GM18517 (cell line): ENCODE data around the gene RASA3.
"Not testable (repeated sequence)": the region's sequence is repeated elsewhere in the genome, so short reads cannot be mapped to it uniquely, and the experiment has no call there.

Experiments used
- ATAC-seq: cut with Tn5 transposase; IDR thresholded peaks from one replicate; pipeline ENCODE4 v1.9.1; 2021; ENCODE audit warnings: mild to moderate bottlenecking, moderate library complexity; ENCODE audit not compliant: unreplicated experiment

The RASA3 gene, protein sequence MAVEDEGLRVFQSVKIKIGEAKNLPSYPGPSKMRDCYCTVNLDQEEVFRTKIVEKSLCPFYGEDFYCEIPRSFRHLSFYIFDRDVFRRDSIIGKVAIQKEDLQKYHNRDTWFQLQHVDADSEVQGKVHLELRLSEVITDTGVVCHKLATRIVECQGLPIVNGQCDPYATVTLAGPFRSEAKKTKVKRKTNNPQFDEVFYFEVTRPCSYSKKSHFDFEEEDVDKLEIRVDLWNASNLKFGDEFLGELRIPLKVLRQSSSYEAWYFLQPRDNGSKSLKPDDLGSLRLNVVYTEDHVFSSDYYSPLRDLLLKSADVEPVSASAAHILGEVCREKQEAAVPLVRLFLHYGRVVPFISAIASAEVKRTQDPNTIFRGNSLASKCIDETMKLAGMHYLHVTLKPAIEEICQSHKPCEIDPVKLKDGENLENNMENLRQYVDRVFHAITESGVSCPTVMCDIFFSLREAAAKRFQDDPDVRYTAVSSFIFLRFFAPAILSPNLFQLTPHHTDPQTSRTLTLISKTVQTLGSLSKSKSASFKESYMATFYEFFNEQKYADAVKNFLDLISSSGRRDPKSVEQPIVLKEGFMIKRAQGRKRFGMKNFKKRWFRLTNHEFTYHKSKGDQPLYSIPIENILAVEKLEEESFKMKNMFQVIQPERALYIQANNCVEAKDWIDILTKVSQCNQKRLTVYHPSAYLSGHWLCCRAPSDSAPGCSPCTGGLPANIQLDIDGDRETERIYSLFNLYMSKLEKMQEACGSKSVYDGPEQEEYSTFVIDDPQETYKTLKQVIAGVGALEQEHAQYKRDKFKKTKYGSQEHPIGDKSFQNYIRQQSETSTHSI

GRCh38 chr13:114132419-114133121, at the start of gene RASA3:
TSS of gene RASA3 (minus strand) at chr13:114132623. CDS start at chr13:114132489, 134 bp downstream.
- no peak for ATAC-seq

- no peak for ATAC-seq
Measured at GRCh38 chr13:114179087-114179658, 46.8 kb upstream of the RASA3 start, which contains the start of gene CFAP97D2. TSS of gene CFAP97D2 (plus strand) at chr13:114179257. CDS start at chr13:114179331, 74 bp downstream.

DNA sequence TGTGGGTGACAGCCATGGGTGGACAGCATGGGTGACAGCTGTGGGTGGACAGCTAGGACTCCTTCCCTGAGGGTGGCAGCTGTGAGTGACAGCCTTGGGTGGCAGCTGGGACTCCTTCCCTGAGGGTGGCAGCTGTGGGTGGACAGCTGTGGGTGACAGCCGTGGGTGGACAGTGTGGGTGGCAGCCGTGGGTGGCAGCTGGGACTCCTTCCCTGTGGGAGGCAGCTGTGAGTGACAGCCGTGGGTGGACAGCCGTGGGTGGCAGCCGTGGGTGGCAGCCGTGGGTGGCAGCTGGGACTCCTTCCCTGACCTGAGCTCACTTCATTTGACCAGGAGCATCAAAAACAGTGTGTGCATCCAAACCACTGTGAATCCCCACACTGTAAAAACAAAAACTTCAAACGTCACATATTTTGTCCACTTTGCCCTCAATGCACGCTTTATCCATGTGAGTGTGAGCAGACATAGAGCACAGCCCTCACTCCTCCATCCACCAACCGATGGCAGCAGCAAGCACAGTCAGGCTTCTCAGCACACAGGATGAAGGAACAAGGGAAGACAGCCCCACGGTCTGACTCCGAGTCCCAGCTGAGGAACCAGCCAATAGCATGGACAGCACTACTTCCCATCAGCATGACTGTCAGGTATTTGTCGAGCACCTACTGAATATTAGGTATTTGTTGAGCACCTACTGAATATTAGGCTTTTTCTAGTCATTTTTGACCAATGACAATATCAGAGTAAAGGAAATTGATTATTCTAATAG, 45.0 kb upstream of the RASA3 start:
- no peak for ATAC-seq

DNA sequence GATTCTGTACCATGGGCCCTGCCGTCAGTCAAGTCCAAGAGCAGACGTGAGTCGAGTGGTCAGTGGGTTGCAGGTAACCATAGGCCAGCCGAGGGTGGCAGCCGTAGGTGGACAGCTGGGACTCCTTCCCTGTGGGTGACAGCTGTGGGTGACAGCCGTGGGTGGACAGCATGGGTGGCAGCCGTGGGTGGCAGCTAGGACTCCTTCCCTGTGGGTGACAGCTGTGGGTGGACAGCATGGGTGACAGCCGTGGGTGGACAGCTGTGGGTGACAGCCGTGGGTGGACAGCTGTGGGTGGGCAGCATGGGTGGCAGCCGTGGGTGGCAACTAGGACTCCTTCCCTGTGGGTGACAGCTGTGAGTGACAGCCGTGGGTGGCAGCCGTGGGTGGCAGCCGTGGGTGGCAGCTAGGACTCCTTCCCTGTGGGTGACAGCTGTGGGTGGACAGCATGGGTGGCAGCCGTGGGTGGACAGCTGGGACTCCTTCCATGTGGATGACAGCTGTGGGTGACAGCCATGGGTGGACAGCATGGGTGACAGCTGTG, 44.0 kb upstream of the RASA3 start:
- not testable (repeated sequence) for ATAC-seq

DNA sequence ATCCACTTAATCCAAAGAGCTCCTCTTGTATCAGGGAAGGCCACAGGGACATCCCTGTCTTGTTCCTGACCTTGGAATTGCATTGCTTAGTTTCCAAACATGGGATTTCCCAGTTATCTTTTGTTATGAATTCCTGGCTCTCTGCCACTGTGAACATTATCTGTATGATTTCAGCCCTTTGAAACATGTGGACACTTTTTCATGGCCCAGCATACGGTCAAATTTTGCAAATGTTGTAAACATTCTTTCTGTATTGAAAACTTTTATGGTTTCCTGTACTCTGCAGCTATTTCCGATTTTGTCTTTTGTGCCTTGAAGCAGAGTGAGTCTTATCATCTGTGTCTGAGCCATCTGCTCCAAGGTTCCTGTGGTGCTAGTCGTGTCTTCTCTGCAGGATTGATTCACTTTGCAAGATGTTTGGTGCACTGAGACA, 42.1 kb upstream of the RASA3 start:
- ATAC-seq, result no peak

- no peak for ATAC-seq
Measured at GRCh38 chr13:114173745-114174144, 41.3 kb upstream of the RASA3 start.

GRCh38 chr13:114173272-114173671, 40.8 kb upstream of the RASA3 start:
- ATAC-seq, result no peak

GRCh38 chr13:114167885-114168284, 35.5 kb upstream of the RASA3 start:
- ATAC-seq, result no peak

GRCh38 chr13:114167426-114167825, 35.0 kb upstream of the RASA3 start:
- ATAC-seq, result no peak

DNA sequence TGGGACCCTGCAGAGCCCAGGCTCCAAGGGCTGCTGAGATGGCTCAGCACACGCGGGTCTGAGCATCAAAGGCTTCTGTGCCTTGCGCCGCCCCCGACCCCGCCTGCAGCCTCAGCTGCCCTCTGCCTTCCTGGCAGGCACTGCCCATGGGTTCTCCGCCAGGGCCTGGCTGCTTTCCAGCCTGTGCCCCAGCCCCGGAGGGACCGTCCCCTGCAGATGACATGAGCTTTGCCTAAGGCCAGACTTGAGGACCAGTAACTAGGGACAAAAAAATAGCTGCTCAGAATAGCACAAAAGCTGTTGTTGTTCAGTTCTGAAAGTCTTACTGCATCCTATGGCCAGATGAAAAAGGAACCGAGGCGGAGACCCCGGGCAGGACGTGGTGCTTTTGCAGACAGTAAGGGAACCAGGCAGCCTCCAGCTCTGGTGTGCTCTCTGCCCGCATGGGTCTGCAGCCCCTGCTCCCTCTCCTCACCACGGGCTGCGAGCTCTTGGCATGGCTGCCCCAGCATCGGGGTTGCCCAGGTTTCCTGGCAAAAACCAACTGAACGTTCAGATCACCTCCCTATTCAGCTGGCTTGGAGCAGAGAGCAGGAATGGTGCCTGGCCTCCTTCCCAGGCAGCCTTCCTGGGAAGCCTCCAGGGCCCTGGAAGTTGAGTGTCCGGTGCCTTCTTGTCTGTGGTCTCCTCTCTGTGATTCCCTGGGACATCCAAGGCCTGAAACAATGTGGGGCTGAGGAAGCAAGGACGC, 34.1 kb upstream of the RASA3 start:
- no peak for ATAC-seq

- no peak for ATAC-seq
Measured at GRCh38 chr13:114164681-114165429, 32.4 kb upstream of the RASA3 start.

DNA sequence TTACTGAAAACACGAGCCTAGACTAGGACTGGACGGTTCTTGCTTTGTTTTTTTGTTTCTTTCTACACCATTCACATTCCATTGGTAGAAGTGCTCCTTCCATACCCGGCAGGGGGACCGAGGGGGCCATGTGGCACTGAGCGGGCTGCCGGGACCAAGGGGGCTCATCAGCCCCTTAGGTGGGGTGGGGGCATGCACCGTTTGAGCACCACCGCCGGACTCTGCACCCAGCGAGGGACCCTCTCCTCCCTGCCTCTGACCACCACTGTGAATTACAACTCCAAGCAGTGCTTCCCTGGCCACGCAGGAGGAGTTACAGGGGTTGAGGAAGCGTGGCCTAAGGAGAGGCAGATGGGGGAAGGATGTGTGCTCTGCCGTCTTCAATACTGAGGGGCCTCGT, 31.6 kb upstream of the RASA3 start:
- ATAC-seq, result no peak

- ATAC-seq, result no peak
Measured at GRCh38 chr13:114162533-114162922, 30.1 kb upstream of the RASA3 start.

- no peak for ATAC-seq
Measured at GRCh38 chr13:114161644-114162532, 29.5 kb upstream of the RASA3 start.

DNA sequence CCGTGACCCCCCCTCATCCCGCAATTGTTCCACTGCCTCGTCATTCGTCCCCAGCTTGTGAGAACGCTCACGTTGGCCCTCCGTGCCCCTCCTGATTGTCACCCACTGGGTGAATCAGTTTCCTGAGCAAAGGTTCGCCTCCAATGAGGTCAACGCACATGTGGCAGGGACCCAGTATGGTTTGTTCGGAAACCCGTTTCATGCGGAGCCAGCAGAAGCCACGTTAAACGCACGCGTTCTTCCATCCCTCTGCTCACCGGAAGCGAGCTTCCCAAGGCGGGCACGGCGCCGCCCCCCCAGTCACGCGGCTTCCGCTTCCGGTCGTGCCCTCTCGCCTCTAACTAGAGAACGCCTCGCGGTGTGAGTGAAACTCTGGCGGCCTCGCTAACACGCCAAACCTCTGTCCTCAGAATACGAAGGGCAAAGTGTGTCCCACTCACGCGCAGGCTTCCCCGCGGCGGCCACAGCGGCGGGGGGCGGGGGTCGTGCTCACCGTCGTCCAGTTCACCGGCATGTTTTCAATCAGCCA, 28.7 kb upstream of the RASA3 start:
- no peak for ATAC-seq

DNA sequence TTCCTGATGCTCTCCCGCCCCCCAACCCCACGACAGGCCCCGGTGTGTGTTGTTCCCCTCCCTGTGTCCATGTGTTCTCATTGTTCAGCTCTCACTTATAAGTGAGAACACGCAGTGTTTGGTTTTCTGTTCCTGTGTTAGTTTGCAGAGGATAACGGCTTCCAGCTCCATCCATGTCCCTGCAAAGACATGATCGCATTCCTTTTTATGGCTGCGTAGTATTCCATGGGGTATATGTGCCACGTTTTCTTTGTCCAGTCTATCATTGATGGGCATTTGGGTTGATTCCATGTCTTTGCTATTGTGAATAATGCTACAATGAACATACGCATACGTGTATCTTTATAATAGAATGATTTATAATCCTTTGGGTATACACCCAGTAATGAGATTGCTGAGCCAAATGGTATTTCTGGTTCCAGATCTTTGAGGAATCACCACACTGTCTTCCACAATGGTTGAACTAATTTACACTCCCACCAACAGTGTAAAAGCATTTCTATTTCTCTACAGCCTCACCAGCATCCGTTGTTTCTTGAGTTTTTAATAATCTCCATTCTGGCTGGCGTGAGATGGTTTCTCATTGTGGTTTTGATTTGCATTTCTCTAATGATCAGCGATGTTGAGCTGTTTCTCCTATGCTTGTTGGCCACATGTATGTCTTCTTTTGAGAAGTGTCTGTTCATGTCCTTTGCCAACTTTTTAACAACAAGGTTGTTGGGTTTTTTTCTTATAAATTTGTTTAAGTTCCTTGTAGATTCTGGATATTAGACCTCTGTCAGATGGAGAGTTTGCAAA, 26.6 kb upstream of the RASA3 start:
- ATAC-seq, result not testable (repeated sequence)
